Activated gamma-delta T cell treated with anti-CD3 and anti-CD28 coated beads, Interleukin-2, amount 50 U/mL, for 16 hours (primary cell): ENCODE measurements around the gene C17orf113.
"Not testable (repeated sequence)": the region's sequence is repeated elsewhere in the genome, so short reads cannot be mapped to it uniquely, and the experiment has no call there.

Experiments
- DNase-seq: peaks from one replicate; pipeline ENCODE4 v3.0.0-alpha.2; 2020; ENCODE audit warnings: low read depth

The C17orf113 gene

DNA sequence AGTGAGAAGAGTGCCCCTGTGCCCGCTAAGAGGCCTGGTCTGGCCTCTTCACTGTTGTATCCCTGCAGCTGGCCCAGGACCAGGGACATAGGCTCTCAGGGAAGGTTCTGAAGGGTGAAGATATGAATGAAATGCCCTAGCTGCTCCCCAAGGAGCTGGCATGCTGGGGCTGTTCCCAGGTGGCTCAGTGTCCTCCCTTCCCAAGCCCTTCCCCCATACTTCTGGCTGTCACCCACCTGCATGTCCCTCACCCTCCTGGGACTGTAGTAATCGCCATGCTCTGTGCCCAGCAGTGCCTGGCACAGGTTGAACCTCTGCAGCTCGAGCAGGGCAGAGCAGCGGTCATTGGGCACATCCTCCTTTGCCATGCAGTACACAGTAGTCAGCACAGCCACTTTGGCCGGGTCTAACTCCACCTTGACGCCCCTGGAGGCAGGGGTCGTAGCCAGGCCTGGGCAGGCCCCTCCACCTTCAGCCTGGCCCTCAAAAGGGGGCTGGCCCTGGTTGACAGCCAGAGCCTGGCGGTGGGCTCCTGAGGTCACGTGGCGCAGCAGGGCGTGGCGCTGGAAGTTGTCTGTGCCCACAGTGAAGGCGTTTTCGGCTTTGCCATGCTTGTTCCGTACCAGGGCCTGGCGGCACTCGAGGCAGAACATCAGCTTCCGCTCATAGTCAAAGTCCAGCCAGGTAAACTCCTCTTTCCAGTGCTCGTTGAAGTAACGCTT is 7.6 kb downstream of the C17orf113 start:
- no peak for DNase-seq

DNA sequence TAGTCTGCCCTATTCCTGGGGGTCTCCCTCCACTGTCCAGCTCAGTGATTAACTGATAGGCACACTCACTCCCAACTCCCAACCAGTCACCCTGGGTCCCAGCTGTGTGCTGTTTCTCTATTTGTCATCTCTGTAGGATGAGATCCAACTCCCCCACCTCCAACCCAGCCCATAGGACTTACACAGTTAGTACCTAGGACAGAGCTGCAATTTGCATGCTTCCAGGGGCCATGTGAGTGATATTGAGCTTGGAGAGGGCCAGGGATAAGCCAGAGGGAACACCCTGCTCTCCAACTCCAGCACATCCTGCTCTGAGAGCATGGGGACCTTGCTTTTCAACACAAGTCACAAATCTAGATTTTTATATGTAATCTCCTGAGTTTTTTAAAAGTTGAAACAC is 8.8 kb downstream of the C17orf113 start:
- no peak for DNase-seq

- DNase-seq: no peak
Measured at GRCh38 chr17:42040818-42041217, 9.6 kb downstream of the C17orf113 start.

GRCh38 chr17:42039794-42040763 is 10.3 kb downstream of the C17orf113 start:
- no peak for DNase-seq

DNA sequence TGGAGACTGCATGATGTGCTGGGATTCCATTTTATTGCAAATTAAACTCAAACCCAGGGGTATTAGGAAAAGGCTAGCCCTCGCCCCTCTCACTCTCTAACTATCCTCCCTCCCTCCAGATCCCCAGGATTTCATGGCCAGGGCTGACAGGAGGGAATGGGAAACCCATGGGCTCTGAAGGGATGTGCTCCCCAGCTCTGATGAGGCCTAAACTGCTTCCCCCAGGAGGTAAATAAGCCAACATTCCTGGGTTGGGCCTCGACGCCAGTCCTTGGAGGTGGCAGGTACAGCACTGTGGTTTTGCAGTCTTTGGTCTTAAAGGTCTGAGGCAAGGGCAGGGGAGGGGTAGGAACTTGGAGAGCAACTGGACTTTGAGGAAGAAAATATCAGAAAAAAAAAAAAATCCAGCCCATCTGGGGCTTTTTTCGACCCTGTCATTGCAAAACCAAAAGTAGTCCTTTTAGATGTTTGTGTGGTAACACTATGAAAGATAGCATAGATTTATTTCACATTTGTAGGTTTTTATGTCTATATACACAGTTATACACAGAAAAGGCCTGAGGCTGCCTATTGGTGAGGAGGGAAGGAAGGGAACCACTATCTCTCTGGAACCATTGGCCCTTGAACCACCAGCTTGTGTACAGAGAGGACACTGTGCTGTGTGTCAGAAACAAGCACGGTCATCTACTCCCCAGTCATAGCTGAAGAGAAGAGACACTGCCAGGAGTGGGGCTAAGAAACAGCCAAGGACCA is 12.0 kb downstream of the C17orf113 start:
- no peak for DNase-seq

- DNase-seq: no peak
Measured at GRCh38 chr17:42034059-42034458, 16.3 kb downstream of the C17orf113 start.

GRCh38 chr17:42031584-42031983 is 18.8 kb downstream of the C17orf113 start:
- DNase-seq: no peak

- DNase-seq: no peak
Measured at GRCh38 chr17:42028791-42029127, 21.6 kb downstream of the C17orf113 start.

DNA sequence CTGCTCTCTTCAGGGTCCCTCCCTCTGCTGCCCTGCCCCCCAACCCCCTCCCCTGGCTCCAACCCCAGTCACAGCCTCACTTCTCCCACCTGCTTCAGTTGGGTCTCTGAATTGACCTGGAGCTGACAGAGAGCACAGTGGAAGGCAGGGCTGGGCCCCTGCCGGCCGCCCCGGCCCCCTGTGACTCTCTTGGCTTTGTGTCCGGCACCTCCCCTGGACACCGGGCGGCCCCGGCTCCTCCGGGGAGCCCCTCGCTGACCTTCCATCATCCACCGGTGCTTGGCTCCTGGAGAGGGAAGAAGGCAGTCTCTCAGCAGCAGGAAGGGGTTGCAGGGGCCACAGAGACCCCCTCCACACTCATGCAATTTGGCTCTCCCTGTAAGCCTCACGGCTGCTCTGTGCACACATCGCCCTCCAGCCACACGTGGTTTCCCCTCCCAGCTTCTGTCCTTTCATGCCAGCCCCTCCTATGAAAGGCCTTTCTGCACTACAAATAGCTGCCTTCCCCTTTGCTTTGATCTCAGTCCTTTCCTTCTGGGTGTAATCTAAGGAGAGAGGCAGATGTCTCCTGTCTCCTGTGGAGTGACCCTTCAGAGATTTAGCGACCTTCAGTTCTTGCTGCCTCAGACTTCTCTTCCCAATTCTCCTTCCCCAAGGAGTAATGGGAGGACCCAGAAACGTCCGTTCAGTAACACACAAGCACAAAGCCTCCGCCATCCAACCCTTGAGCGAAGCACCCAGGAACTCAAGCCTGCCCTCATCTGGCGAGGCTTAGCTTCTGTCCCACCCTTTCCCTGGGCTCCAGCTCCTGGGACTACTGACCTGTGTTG is 22.2 kb downstream of the C17orf113 start:
- no peak for DNase-seq

DNA sequence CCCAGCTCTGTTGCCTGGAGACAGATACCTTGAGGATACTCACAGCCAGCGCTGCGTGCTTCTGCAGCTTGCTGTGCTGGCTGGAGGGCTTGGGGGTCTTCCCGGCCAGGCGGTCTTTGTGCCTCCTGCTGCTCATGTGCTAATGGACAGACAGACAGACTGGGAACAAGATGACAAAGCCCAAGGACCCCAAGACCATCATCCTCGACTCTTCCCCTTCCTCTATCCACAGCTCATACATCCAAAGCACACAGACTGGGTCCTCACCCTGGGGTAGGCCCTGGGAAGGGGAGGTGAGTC is 22.9 kb downstream of the C17orf113 start:
- DNase-seq: no peak

- DNase-seq: no peak
Measured at GRCh38 chr17:42026857-42027589, 23.4 kb downstream of the C17orf113 start.

DNA sequence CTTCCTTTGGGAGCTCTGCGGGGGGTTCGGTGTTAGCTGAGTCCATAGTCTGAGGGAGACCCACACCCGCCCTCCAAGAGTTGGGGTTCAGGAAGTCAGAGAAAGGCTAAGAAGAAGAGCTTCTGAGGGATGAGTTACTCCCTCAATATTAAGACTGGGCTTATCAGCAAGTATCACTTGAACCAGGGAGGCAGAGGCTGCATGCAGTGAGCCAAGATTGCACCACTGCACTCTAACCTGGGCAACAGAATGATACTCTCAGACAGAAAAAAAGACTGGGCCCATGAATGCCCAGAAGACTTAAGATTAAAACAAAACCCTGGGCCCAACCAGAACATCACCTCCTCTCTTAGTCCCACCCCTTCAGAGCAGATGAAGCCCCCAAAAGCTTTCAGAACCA is 24.5 kb downstream of the C17orf113 start:
- no peak for DNase-seq

GRCh38 chr17:42025191-42025579 is 25.2 kb downstream of the C17orf113 start:
- DNase-seq: no peak

GRCh38 chr17:42023524-42024349 is 26.7 kb downstream of the C17orf113 start:
- DNase-seq: no peak

DNA sequence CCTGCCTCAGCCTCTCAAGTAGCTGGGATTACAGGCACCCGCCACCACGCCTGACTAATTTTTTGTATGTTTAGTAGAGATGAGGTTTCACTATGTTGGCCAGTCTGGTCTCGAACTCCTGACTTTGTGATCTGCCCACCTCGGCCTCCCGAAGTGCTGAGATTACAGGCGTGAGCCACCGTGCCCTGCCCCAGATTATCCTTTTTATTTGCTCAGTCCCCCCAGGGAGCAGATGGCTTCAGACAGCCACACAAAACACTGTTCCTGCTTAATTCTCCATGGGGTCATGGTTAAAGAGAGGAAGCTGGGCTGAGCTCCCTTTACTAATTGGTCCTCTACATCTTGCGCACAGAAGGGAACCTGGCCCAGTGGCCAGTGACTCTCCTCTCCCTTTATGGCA is 29.6 kb downstream of the C17orf113 start:
- DNase-seq: not testable (repeated sequence)

DNA sequence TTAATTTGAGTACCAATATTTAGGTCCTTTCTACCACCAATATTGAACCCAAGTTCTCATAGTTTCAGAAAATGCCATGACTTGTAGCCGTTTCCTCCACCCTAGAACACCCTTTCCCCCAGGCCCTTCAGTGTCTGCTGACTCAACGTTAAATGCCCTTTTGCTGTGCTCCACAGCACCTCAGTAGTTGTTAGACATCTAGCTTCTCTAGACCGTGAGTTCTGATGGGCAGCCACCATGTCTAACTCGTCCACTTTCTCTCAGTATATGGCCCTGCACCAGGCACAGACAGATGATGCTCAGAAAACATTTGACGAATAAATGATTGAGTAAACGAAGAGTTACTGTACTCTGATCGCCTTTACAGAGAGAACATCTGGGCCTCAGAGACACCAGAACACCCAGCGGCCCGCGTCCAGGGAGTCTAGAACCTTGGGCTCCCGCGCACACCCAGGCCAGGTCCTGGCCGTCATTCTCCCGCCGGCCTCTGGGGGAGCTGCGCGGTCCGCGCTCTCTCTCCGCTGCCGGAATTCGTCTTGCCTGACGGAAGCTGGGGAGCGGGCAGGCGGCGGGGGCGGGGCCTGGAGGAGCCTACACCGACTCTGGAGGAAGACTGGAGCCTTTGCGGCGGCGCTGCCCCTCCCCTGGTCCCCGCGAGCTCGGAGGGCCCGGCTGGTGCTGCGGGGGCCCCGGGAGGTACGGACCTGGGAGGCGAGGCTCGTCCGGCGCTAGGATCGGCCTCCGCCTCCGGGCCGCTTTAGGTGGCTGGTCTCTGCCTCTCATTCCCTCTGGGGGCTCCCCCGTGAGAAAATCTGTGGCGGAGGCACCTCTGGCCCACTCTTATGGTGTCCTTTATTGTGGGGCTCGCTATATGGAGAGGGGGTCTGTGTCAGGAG is 30.6 kb downstream of the C17orf113 start, which contains the start of gene NKIRAS2:
NKIRAS2 (plus strand) TSS at position 582 of the 896 bp plus-strand sequence. CDS start 1,488 bp downstream, outside the sequence.
- peak; percentile 91 for DNase-seq

- DNase-seq: no peak
Measured at GRCh38 chr17:42018988-42019387, 31.4 kb downstream of the C17orf113 start.

DNA sequence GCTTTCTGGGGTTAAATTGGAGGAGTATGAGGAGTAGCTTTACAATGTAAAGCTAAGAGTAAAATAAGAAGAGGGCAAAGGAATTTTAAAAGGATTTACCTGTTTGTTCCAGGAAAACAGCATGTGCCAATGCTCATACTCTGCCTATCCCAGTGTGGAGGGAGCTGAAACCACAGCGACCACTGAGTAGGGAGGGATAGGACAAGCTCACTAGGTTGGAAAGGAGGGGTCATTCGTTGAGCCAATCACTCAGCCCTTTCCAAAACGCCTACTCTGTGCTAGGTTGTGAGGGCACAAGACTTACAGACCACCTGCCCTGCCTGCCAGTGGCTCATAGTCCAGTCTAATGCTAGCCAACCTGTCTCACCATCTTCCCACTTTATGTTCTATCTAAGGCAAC is 32.1 kb downstream of the C17orf113 start:
- no peak for DNase-seq

- DNase-seq: no peak
Measured at GRCh38 chr17:42017866-42018200, 32.6 kb downstream of the C17orf113 start.
